Heart left ventricle (tissue), 13 donors: ENCODE measurements around the gene REPS2.
"Not testable (repeated sequence)": the region's sequence is repeated elsewhere in the genome, so short reads cannot be mapped to it uniquely, and the experiment has no call there.

Source experiments
- POLR2A ChIP-seq, 2 donors: fragments of 450-650 bp; IDR thresholded peaks; one replicate each; pipeline ENCODE4 v1.6.1; 2017; ENCODE audit warnings: antibody characterized with exemption in 2 of 2, mild to moderate bottlenecking in 2 of 2, moderate library complexity in 2 of 2
- TF ChIP-seq, protein P1 (sequence below), 12 donors: fragments of 200-600 bp; sonication (generic) in 4 of 12; IDR thresholded peaks; one replicate each; pipeline versions ENCODE4 v1.5.0 to v1.8.0; 2018 to 2022; ENCODE audit warnings: antibody characterized with exemption in 12 of 12, mild to moderate bottlenecking in 5 of 12
- donor health status: ischemic (EF 13 %, LVEDD 7.1; RV severe dilation, severe dysfunction).
- donor health status: DM: no; HTN: yes; CAD: no.
- donor health status: DM: no; HTN: no; CAD: no.
- donor health status: ischemic (EF 25% LVEDD 6.9; RV normal size, moderate dysfunction).
- donor health status: ischemic (EF 25% LVEDD 5.7; RV mildly dilated, moderate dysfunction).
- donor health status: ischemic (EF 35%, LVEDD 5.7; RV mildly dilated, moderate dysfunction).
- donor health status: nonischemic (EF 11% LVEDD 7.7; RV severe dilation, severe dysfunction).
- donor health status: DM: yes; HTN: yes; CAD: no.
- donor health status: PGD.
- donor health status: ischemic (EF 29% LVEDD 5.4; RV normal size, mild dysfunction).
- donor health status: nonischemic (EF 23%, LVEDD 6.1; RV moderate dilation, normal function).

DNA sequence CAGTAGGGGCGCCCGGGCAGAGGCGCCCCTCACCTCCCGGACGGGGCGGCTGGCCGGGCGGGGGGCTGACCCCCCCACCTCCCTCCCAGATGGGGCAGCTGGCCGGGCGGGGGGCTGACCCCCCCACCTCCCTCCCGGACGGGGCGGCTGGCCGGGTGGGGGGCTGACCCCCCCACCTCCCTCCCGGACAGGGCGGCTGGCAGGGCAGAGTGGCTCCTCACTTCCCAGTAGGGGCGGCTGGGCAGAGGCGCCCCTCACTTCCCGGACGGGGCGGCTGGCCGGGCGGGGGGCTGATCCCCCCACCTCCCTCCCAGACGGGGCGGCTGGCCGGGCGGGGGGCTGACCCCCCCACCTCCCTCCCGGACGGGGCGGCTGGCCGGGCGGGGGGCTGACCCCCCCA is 18.5 kb downstream of the REPS2 start:
- TF ChIP-seq, protein P1, sequence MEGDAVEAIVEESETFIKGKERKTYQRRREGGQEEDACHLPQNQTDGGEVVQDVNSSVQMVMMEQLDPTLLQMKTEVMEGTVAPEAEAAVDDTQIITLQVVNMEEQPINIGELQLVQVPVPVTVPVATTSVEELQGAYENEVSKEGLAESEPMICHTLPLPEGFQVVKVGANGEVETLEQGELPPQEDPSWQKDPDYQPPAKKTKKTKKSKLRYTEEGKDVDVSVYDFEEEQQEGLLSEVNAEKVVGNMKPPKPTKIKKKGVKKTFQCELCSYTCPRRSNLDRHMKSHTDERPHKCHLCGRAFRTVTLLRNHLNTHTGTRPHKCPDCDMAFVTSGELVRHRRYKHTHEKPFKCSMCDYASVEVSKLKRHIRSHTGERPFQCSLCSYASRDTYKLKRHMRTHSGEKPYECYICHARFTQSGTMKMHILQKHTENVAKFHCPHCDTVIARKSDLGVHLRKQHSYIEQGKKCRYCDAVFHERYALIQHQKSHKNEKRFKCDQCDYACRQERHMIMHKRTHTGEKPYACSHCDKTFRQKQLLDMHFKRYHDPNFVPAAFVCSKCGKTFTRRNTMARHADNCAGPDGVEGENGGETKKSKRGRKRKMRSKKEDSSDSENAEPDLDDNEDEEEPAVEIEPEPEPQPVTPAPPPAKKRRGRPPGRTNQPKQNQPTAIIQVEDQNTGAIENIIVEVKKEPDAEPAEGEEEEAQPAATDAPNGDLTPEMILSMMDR (IDR thresholded peaks at IDR 0.05): not testable (repeated sequence)
- TF ChIP-seq POLR2A (IDR thresholded peaks at IDR 0.05): not testable (repeated sequence)
